Neutrophil (primary cell): ENCODE data around the gene FAM124A.

Experiments
- H3K27ac ChIP-seq: fragments of 200-600 bp; sonication (generic); 2 replicates; pipeline ENCODE4 v1.5.1; 2016; ENCODE audit warnings: mild to moderate bottlenecking, moderate library complexity
- H3K27me3 ChIP-seq: fragments of 200-600 bp; sonication (generic); 2 replicates; pipeline ENCODE4 v1.6.0; 2016; ENCODE audit warnings: mild to moderate bottlenecking
- H3K36me3 ChIP-seq: fragments of 200-600 bp; sonication (generic); 2 replicates; pipeline ENCODE4 v1.5.1; 2017
- H3K4me1 ChIP-seq, 2 experiments: fragments of 200-600 bp in 1 of 2; sonication (generic) in 1 of 2; 1 replicate in 1 of 2; 2 replicates in 1 of 2; pipeline versions ENCODE4 v1.5.1 to v1.6.1; 2013 to 2016; ENCODE audit warnings: low read depth in 1 of 2, low read length in 1 of 2, mild to moderate bottlenecking in 1 of 2, moderate library complexity in 1 of 2; ENCODE audit not compliant: control insufficient read depth in 1 of 2, insufficient read depth in 1 of 2
- H3K4me3 ChIP-seq, 2 experiments: fragments of 200-600 bp in 1 of 2; sonication (generic) in 1 of 2; 1 replicate in 1 of 2; 2 replicates in 1 of 2; pipeline ENCODE4 v1.5.1; 2013 to 2016; ENCODE audit warnings: low read depth in 1 of 2, low read length in 1 of 2, mild to moderate bottlenecking in 1 of 2, moderate library complexity in 1 of 2
- H3K9me3 ChIP-seq: fragments of 200-600 bp; sonication (generic); 2 replicates; pipeline ENCODE4 v1.5.1; 2016
- TF ChIP-seq, protein P1 (sequence below): fragments of 200-600 bp; sonication (generic); IDR thresholded peaks from 2 replicates; pipeline ENCODE4 v1.5.1; 2016; ENCODE audit warnings: antibody characterized with exemption

The FAM124A gene

DNA sequence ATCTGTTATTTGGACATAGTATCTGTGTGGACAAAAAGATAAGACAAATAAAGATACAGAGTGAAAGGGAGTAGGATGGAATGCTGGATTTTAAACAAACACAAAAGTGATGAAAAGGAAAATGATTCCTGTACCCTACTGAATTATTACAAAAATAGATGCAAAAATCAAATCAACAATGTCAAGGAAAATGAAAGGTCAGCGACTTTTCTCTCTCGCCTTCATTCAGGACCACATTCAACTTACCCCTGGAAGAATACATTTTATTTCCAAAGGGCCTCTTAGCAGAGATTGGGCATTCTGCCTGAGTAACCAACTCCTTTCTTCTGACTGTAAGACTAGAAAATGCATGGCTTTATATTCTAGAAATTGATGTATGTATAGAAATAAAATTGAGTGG lies 28.8 kb upstream of the FAM124A start:
- TF ChIP-seq, protein P1, sequence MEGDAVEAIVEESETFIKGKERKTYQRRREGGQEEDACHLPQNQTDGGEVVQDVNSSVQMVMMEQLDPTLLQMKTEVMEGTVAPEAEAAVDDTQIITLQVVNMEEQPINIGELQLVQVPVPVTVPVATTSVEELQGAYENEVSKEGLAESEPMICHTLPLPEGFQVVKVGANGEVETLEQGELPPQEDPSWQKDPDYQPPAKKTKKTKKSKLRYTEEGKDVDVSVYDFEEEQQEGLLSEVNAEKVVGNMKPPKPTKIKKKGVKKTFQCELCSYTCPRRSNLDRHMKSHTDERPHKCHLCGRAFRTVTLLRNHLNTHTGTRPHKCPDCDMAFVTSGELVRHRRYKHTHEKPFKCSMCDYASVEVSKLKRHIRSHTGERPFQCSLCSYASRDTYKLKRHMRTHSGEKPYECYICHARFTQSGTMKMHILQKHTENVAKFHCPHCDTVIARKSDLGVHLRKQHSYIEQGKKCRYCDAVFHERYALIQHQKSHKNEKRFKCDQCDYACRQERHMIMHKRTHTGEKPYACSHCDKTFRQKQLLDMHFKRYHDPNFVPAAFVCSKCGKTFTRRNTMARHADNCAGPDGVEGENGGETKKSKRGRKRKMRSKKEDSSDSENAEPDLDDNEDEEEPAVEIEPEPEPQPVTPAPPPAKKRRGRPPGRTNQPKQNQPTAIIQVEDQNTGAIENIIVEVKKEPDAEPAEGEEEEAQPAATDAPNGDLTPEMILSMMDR: no peak
- H3K9me3 ChIP-seq: no peaks in the 10 kb centered on the region
- H3K27me3 ChIP-seq: no peaks in the 10 kb centered on the region
- no peak overlapping the region for H3K4me3 ChIP-seq
- H3K4me1 ChIP-seq: no peaks in the 10 kb centered on the region
- no peaks in the 10 kb centered on the region for H3K36me3 ChIP-seq
- H3K27ac ChIP-seq: no peak overlapping the region

DNA sequence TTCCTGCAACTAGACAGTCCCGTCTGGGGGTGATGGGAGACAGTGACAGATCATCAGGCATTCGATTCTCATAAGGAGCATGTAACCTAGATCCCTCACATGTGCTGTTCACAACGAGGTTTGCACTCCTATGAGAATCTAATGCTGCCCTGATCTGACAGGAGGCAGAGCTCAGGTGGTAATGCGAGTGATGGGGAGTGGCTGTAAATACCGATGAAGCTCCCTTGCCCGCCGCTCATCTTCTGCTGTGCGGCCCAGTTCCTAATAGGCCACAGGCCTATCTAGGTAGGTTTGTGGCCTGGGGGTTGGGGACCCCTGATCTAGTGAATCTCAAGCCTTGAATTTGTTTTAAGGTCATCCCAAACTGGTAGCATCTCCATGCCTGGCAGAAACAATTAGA lies 27.3 kb upstream of the FAM124A start:
- H3K27ac ChIP-seq: no peak overlapping the region
- H3K4me3 ChIP-seq: no peak overlapping the region
- TF ChIP-seq, protein P1: no peak
- no peaks in the 10 kb centered on the region for H3K4me1 ChIP-seq
- H3K27me3 ChIP-seq: no peaks in the 10 kb centered on the region
- H3K36me3 ChIP-seq: no peaks in the 10 kb centered on the region
- no peaks in the 10 kb centered on the region for H3K9me3 ChIP-seq

DNA sequence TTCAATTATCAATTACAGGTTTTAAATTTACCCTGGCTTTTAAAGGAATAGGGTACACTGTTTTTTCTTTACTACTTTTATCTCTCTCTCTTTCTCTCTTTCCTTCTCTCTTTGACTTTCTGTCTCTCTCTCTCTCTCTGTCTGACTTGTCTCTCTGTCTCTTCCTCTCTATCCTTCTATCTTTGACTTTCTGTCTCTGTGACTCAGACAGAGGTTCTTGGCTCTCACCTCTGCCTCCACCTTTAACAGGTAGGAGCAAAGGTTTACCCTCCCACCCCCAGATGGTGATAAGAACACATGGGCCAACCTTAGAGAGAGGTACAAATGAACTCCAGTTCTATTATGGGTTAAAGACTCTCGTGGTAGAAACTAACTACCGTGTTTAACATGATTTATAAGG lies 20.3 kb upstream of the FAM124A start:
- Histone ChIP-seq H3K27ac (no peak overlapping the region), H3K4me1 (no peaks in the 10 kb centered on the region), H3K9me3 (no peaks in the 10 kb centered on the region), H3K27me3 (peaks cover 6% of the 10 kb centered on the region), H3K36me3 (no peaks in the 10 kb centered on the region), H3K4me3 (no peak overlapping the region)
- TF ChIP-seq, protein P1: no peak

DNA sequence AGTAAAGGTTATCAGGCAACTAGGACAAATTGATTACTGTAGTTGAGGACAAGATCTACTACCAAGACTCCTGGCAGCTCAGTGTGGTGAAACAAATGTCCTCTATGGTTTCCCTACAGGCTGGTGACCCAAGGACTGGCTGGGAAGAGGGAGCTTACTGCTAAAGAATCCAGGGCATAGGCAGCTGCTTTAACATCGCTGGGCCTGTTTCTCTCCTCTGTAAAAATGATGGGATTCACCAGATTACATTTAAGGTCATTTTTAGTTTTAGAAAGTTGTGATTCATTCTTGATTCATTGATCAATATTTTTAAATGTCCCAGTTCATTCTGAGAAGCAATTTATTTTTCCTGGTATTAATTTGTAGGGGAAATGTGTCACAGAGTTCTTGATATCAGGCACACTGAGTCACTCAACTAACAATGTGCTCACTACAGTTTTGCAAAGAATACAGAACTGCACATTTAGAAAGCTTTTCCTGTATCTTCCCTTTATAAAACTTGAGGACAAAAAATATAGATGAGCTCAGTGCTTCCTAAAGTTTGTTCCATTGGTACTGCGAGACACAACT lies 19.6 kb upstream of the FAM124A start:
- H3K27ac ChIP-seq: no peak overlapping the region
- H3K4me1 ChIP-seq: no peaks in the 10 kb centered on the region
- no peaks in the 10 kb centered on the region for H3K36me3 ChIP-seq
- H3K4me3 ChIP-seq: no peak overlapping the region
- TF ChIP-seq, protein P1: no peak
- peaks cover 6% of the 10 kb centered on the region for H3K27me3 ChIP-seq
- H3K9me3 ChIP-seq: no peaks in the 10 kb centered on the region

DNA sequence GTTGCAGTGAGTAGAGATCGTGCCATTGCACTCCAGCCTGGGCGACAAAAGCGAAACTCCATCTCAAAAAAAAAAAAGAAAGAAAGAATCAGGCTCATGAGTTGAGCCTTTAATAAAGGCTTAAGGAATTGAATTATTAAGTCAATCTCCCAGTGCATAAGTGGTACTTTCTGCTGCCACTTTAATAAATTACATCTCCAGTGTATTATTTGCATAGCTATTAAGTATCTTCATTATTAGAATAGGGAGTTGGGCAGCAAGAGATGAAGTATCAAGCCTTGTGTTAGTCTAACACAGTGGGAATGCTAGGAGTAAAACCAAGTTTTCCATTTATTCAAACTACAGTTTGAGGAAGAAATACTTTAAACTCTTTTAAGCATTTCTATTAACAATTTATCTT lies 15.6 kb upstream of the FAM124A start:
- Histone ChIP-seq H3K9me3 (no peaks in the 10 kb centered on the region), H3K27ac (no peak overlapping the region), H3K4me3 (no peak overlapping the region), H3K4me1 (no peaks in the 10 kb centered on the region), H3K36me3 (no peaks in the 10 kb centered on the region), H3K27me3 (peaks cover 34% of the 10 kb centered on the region)
- TF ChIP-seq, protein P1: no peak

DNA sequence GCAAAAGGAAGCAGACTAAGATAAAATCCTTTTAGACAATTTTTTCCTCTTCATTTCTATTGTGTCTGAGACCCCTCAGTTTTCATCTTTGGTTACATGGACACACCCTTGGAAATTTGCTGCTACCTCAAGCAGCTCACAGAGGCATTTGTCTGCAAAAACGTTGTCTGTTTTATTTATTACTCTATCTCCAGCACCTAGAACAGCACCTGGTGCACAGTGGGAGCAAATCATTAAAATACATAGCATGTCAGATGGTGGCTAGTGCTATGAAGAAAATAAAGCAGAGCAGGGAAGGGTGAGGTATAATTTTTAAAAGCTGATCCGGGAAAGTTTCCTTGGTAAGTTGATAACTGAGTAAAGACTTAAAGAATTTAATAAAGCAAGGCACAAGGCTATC lies 14.3 kb upstream of the FAM124A start:
- Histone ChIP-seq H3K27me3 (peaks cover 47% of the 10 kb centered on the region), H3K4me3 (no peak overlapping the region), H3K27ac (no peak overlapping the region), H3K36me3 (no peaks in the 10 kb centered on the region), H3K4me1 (no peaks in the 10 kb centered on the region), H3K9me3 (no peaks in the 10 kb centered on the region)
- TF ChIP-seq, protein P1: no peak
